Neuron (in vitro differentiated cells): ENCODE measurements around the gene PAPSS1.
"Not testable (repeated sequence)": the region's sequence is repeated elsewhere in the genome, so short reads cannot be mapped to it uniquely, and the experiment has no call there.

Experiments
- H2AFZ ChIP-seq: one replicate; pipeline ENCODE4 v1.6.1; 2013; ENCODE audit warnings: low read depth, mild to moderate bottlenecking, inconsistent platforms, low read length, moderate library complexity
- H3K27me3 ChIP-seq: one replicate; pipeline ENCODE4 v1.6.1; 2013; ENCODE audit warnings: low read length; ENCODE audit not compliant: insufficient read depth
- H3K36me3 ChIP-seq: one replicate; pipeline ENCODE4 v1.6.1; 2013; ENCODE audit warnings: low read length; ENCODE audit not compliant: insufficient read depth
- H3K4me1 ChIP-seq: one replicate; pipeline ENCODE4 v1.6.1; 2013; ENCODE audit warnings: low read length; ENCODE audit not compliant: insufficient read depth
- H3K4me3 ChIP-seq: 2 replicates; pipeline ENCODE4 v1.5.1; 2013; ENCODE audit warnings: mild to moderate bottlenecking, low read length, moderate library complexity
- H3K9me3 ChIP-seq: one replicate; pipeline ENCODE4 v1.6.1; 2013; ENCODE audit warnings: low read length

The PAPSS1 gene

DNA sequence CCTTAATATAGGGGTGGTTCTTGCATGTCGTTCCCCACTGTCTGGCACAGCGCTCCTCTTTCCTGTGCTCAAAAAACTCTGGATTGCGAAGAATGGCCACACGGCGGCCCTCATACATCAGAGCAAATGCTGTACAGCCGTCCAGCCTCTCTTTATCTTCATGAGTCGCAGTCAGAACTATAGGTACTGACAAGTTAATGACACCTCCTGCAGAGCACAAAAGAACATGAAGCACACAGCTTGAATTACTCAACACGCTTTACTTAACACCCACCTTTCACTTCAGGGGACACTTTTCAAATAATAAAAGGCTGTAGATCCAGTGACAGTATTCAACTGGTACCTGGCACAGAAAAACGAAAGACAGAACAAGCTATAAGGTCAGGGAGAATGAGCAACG is 65.3 kb downstream of the PAPSS1 start:
- Histone ChIP-seq H3K36me3 (peaks cover 15% of the 10 kb centered on the region), H3K4me3 (no peak overlapping the region), H3K27me3 (no peaks in the 10 kb centered on the region), H2AFZ (no peak overlapping the region), H3K4me1 (peaks cover 4% of the 10 kb centered on the region), H3K9me3 (no peaks in the 10 kb centered on the region)

GRCh38 chr4:107651408-107651807 is 68.6 kb downstream of the PAPSS1 start:
- H3K4me1 ChIP-seq, H2AFZ ChIP-seq, H3K4me3 ChIP-seq, H3K9me3 ChIP-seq, H3K27me3 ChIP-seq: not testable (repeated sequence)
- peaks cover 19% of the 10 kb centered on the region for H3K36me3 ChIP-seq

DNA sequence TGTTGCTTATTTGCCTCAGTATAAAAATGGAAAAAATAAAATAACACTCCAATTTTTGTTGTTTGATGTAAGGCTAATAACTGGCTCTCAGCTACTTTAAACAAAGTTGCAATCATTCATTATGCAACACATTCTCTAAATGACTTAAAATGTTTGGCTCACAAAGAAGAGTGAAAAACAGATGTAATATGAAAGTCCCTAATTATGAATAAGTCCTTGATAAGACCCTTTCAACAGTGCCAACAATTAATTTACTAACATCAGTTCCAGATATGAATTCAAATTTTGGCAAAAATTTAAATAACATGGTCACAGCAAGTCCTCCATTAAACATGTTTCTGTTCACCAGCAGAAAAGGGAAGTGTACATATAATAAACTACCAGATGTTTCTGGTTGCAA is 69.8 kb downstream of the PAPSS1 start:
- peaks cover 4% of the 10 kb centered on the region for H3K4me1 ChIP-seq
- peaks cover 19% of the 10 kb centered on the region for H3K36me3 ChIP-seq
- no peaks in the 10 kb centered on the region for H3K9me3 ChIP-seq
- H2AFZ ChIP-seq, result no peak overlapping the region
- H3K27me3 ChIP-seq, result no peaks in the 10 kb centered on the region
- no peak overlapping the region for H3K4me3 ChIP-seq

GRCh38 chr4:107648178-107648991 is 71.6 kb downstream of the PAPSS1 start:
- Histone ChIP-seq H3K9me3 (no peaks in the 10 kb centered on the region), H3K27me3 (no peaks in the 10 kb centered on the region), H3K36me3 (peaks cover 28% of the 10 kb centered on the region), H3K4me1 (no peaks in the 10 kb centered on the region), H2AFZ (no peak overlapping the region), H3K4me3 (no peak overlapping the region)

GRCh38 chr4:107647591-107647990 is 72.4 kb downstream of the PAPSS1 start:
- Histone ChIP-seq H2AFZ (no peak overlapping the region), H3K27me3 (no peaks in the 10 kb centered on the region), H3K4me1 (no peaks in the 10 kb centered on the region), H3K36me3 (peaks cover 27% of the 10 kb centered on the region), H3K4me3 (no peak overlapping the region), H3K9me3 (no peaks in the 10 kb centered on the region)

DNA sequence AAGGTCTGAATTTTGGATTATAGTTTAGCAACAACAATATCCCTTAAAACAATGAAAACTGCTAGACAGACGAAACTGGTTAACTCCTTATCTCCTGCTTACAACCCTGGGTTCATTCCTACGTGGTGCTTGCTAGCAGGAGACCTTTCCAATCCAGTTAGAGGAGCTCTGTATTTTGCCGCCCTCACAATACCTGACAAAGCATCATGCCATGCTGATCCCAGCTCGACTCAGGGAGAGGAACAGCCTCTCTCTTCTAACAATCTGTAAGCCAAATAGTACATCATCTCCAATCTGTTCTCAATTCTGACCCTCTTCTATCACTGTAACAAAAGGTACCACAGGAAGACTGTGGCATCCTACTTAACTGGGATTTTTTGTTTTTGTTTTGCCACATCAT is 74.4 kb downstream of the PAPSS1 start:
- H3K27me3 ChIP-seq, result no peaks in the 10 kb centered on the region
- H2AFZ ChIP-seq, result no peak overlapping the region
- H3K4me3 ChIP-seq, result no peak overlapping the region
- H3K36me3 ChIP-seq, result peaks cover 18% of the 10 kb centered on the region
- no peaks in the 10 kb centered on the region for H3K9me3 ChIP-seq
- H3K4me1 ChIP-seq, result no peaks in the 10 kb centered on the region

DNA sequence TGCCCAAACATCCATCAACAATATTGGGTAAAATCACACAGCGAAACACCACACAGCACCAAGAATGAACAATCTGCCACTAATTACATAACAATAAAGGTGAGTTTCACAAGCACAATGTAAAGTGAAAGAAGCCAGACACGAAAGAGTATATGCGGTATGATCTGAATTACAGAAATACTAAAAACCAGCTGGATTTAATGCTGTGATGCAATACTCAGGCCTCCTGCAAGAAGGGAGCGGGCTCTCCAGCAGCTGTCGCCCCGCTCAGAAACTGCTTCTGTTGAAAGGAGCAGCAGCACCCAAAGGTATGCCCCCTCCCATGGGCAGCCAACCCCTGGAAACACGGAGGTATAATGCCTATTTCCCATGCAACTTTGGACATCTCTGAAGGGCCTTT is 77.0 kb downstream of the PAPSS1 start:
- Histone ChIP-seq H3K4me1 (no peaks in the 10 kb centered on the region), H3K36me3 (peaks cover 15% of the 10 kb centered on the region), H2AFZ (no peak overlapping the region), H3K4me3 (no peak overlapping the region), H3K27me3 (no peaks in the 10 kb centered on the region), H3K9me3 (no peaks in the 10 kb centered on the region)

- no peak overlapping the region for H3K4me3 ChIP-seq
- no peaks in the 10 kb centered on the region for H3K9me3 ChIP-seq
- H3K4me1 ChIP-seq, result no peaks in the 10 kb centered on the region
- H3K36me3 ChIP-seq, result peaks cover 15% of the 10 kb centered on the region
- no peaks in the 10 kb centered on the region for H3K27me3 ChIP-seq
- no peak overlapping the region for H2AFZ ChIP-seq
These were observed 79.2 kb downstream of the PAPSS1 start for GRCh38 chr4:107640878-107641277.

DNA sequence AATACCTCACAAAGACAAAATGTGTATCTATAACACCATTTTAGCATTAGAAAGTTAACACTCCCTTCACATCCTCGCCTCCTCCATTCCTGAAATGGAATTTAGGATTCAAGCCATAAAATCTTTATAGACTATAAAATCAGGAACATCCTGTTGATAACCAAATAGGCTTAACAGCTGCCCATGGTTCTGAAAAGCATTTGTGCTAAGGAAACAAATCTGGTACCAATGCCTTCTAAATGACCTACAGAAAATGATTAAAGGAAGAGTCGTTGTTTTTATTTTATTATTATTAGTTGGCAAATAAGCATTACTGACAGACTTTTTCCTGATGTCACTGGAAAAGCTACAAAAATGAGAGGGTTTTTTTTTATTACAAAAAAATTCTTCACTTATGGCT is 79.8 kb downstream of the PAPSS1 start:
- Histone ChIP-seq H3K4me1 (no peaks in the 10 kb centered on the region), H3K4me3 (no peak overlapping the region), H3K9me3 (no peaks in the 10 kb centered on the region), H3K27me3 (no peaks in the 10 kb centered on the region), H2AFZ (no peak overlapping the region), H3K36me3 (peaks cover 15% of the 10 kb centered on the region)

DNA sequence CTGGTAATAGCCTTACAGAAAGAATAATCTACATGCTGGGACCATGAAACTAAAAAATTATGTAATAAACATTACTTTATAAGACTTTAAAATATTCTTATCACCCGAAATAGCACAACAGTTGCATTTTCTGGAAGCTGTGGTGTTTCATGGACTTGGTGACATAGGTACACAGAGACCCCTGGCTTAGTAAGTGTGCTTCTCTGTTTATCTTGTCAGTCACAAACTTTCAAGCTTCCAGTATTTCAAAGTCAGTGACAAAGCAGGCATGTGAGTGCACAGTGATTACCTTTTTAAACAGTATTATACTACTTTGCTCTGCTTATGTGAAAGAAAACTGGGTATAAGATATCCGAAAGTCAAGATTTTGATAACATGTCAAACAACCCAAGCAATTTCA is 84.3 kb downstream of the PAPSS1 start:
- no peaks in the 10 kb centered on the region for H3K4me1 ChIP-seq
- H3K36me3 ChIP-seq, result no peaks in the 10 kb centered on the region
- no peaks in the 10 kb centered on the region for H3K27me3 ChIP-seq
- H3K9me3 ChIP-seq, result no peaks in the 10 kb centered on the region
- H3K4me3 ChIP-seq, result no peak overlapping the region
- H2AFZ ChIP-seq, result no peak overlapping the region

GRCh38 chr4:107631560-107631959 is 88.5 kb downstream of the PAPSS1 start:
- Histone ChIP-seq H3K4me1 (no peaks in the 10 kb centered on the region), H2AFZ (no peak overlapping the region), H3K9me3 (no peaks in the 10 kb centered on the region), H3K27me3 (no peaks in the 10 kb centered on the region), H3K36me3 (no peaks in the 10 kb centered on the region), H3K4me3 (no peak overlapping the region)

GRCh38 chr4:107630185-107630705 is 89.8 kb downstream of the PAPSS1 start:
- Histone ChIP-seq H3K9me3 (no peaks in the 10 kb centered on the region), H3K4me1 (no peaks in the 10 kb centered on the region), H3K4me3 (no peak overlapping the region), H3K36me3 (no peaks in the 10 kb centered on the region), H3K27me3 (no peaks in the 10 kb centered on the region), H2AFZ (no peak overlapping the region)

DNA sequence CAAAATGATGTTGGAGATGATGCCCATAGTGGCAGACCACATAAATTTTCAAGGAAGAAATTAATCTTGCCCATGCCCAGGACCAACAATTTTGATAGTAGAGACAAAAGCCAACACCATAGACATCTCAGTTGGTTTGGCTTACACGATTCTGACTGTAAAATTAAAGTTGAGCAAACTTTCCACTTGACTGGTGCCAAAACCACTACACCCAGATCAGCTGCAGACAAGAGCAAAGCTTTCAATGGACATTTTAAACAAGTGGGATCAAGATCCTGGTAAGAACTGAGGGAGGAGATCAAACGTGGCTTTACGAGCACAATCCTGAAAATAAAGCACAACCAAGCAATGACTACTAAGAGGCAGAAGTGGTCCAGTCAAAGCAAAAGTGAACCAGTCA is 90.7 kb downstream of the PAPSS1 start:
- Histone ChIP-seq H3K36me3 (no peaks in the 10 kb centered on the region), H3K9me3 (no peaks in the 10 kb centered on the region), H2AFZ (no peak overlapping the region), H3K4me1 (no peaks in the 10 kb centered on the region), H3K27me3 (no peaks in the 10 kb centered on the region), H3K4me3 (no peak overlapping the region)
